H9 (cell line): ENCODE measurements around the gene ST14. TPM values are rescaled to one million over a fixed set of nuclear protein-coding genes. Genes with fewer than 3 reads are reported as not detected.

ENCODE experiments used
- DNase-seq: peaks from one replicate; pipeline ENCODE4 v3.0.0-alpha.2; 2017
- H2AFZ ChIP-seq: one replicate; pipeline ENCODE4 v1.6.1; 2013; ENCODE audit warnings: mild to moderate bottlenecking, low read length, control low read depth, moderate library complexity
- H2AK5ac ChIP-seq: 2 replicates; pipeline ENCODE4 v1.6.1; 2013; ENCODE audit warnings: low read length, control low read depth, mixed read lengths; ENCODE audit not compliant: insufficient read length
- H2BK120ac ChIP-seq: one replicate; pipeline ENCODE4 v1.6.1; 2013; ENCODE audit warnings: low read depth, mild to moderate bottlenecking, low read length, control low read depth, inconsistent platforms; ENCODE audit not compliant: poor library complexity, severe bottlenecking
- H2BK12ac ChIP-seq: 2 replicates; pipeline ENCODE4 v1.6.1; 2013; ENCODE audit warnings: low read length, control low read depth, mixed read lengths, low read depth; ENCODE audit not compliant: insufficient read length
- H2BK15ac ChIP-seq: 2 replicates; pipeline ENCODE4 v1.6.1; 2013; ENCODE audit warnings: low read depth, low read length, control low read depth
- H2BK20ac ChIP-seq: one replicate; pipeline ENCODE4 v1.6.1; 2013; ENCODE audit warnings: low read depth, mild to moderate bottlenecking, low read length, control low read depth, inconsistent platforms; ENCODE audit not compliant: poor library complexity, severe bottlenecking
- H2BK5ac ChIP-seq: 2 replicates; pipeline ENCODE4 v1.6.1; 2013; ENCODE audit warnings: low read length, control low read depth, mixed read lengths; ENCODE audit not compliant: insufficient read length
- H3K14ac ChIP-seq: 2 replicates; pipeline ENCODE4 v1.6.1; 2013; ENCODE audit warnings: low read length, control low read depth; ENCODE audit not compliant: insufficient read depth
- H3K18ac ChIP-seq: 2 replicates; pipeline ENCODE4 v1.6.1; 2013; ENCODE audit warnings: low read depth, mild to moderate bottlenecking, mixed read lengths, low read length, control low read depth; ENCODE audit not compliant: insufficient read length
- H3K23ac ChIP-seq: 2 replicates; pipeline ENCODE4 v1.6.1; 2013; ENCODE audit warnings: low read length, control low read depth, mixed read lengths, low read depth; ENCODE audit not compliant: insufficient read length
- H3K23me2 ChIP-seq: 2 replicates; pipeline ENCODE4 v1.6.1; 2013; ENCODE audit warnings: low read depth, mild to moderate bottlenecking, mixed read lengths, low read length, control low read depth; ENCODE audit not compliant: insufficient read length, poor library complexity, severe bottlenecking
- H3K27ac ChIP-seq: 2 replicates; pipeline ENCODE4 v1.5.1; 2013; ENCODE audit warnings: low read length, control low read depth, mixed read lengths, low read depth; ENCODE audit not compliant: insufficient read length
- H3K27me3 ChIP-seq: 2 replicates; pipeline ENCODE4 v1.6.1; 2013; ENCODE audit warnings: low read length, control low read depth, inconsistent platforms; ENCODE audit not compliant: insufficient read depth
- H3K4ac ChIP-seq: 2 replicates; pipeline ENCODE4 v1.6.1; 2013; ENCODE audit warnings: low read depth, mild to moderate bottlenecking, control low read depth, inconsistent platforms, low read length, moderate library complexity
- H3K4me1 ChIP-seq: 2 replicates; pipeline ENCODE4 v1.6.1; 2013; ENCODE audit warnings: low read length, control low read depth, inconsistent platforms; ENCODE audit not compliant: insufficient read depth
- H3K4me2 ChIP-seq: 2 replicates; pipeline ENCODE4 v1.6.1; 2013; ENCODE audit warnings: low read length, control low read depth, mixed read lengths; ENCODE audit not compliant: insufficient read length, insufficient read depth
- H3K56ac ChIP-seq: 2 replicates; pipeline ENCODE4 v1.6.1; 2013; ENCODE audit warnings: low read depth, mild to moderate bottlenecking, mixed read lengths, low read length, control low read depth; ENCODE audit not compliant: insufficient read length
- H3K79me1 ChIP-seq: 2 replicates; pipeline ENCODE4 v1.6.1; 2013; ENCODE audit warnings: low read depth, mild to moderate bottlenecking, moderate library complexity, low read length, control low read depth, inconsistent platforms; ENCODE audit not compliant: insufficient read depth, poor library complexity, severe bottlenecking
- H3K79me2 ChIP-seq: 2 replicates; pipeline ENCODE4 v1.6.1; 2013; ENCODE audit warnings: low read length, control low read depth, inconsistent platforms; ENCODE audit not compliant: insufficient read depth
- H3K9ac ChIP-seq: 2 replicates; pipeline ENCODE4 v1.6.1; 2013; ENCODE audit warnings: low read length, control low read depth, mixed read lengths; ENCODE audit not compliant: insufficient read length; ENCODE audit errors: extremely low read depth
- H3K9me3 ChIP-seq: one replicate; pipeline ENCODE4 v1.6.1; 2013; ENCODE audit warnings: low read depth, low read length, inconsistent platforms; ENCODE audit not compliant: control insufficient read depth
- H3T11ph ChIP-seq: one replicate; pipeline ENCODE4 v1.6.1; 2013; ENCODE audit warnings: mild to moderate bottlenecking, low read length, control low read depth, inconsistent platforms
- H4K20me1 ChIP-seq: one replicate; pipeline ENCODE4 v1.6.1; 2013; ENCODE audit not compliant: control insufficient read depth, insufficient read length, insufficient read depth
- H4K5ac ChIP-seq: 2 replicates; pipeline ENCODE4 v1.6.1; 2013; ENCODE audit warnings: low read depth, mild to moderate bottlenecking, mixed read lengths, low read length, control low read depth; ENCODE audit not compliant: insufficient read length
- H4K8ac ChIP-seq: replicated peaks from 2 replicates; pipeline ENCODE4 v1.6.1; 2013; ENCODE audit warnings: low read length, control low read depth, mixed read lengths, low read depth; ENCODE audit not compliant: insufficient read length
- H4K91ac ChIP-seq: 2 replicates; pipeline ENCODE4 v1.6.1; 2013; ENCODE audit warnings: low read depth, mild to moderate bottlenecking, moderate library complexity, mixed read lengths, low read length, control low read depth; ENCODE audit not compliant: insufficient read length
- H3K27ac Mint-ChIP-seq, 3 experiments: 2 replicates in 2 of 3; 3 replicates in 1 of 3; pipeline ENCODE4 v1.8.0; 2020 to 2021; ENCODE audit warnings: mixed read lengths in 3 of 3, mild to moderate bottlenecking in 1 of 3, moderate library complexity in 1 of 3
- H3K27me3 Mint-ChIP-seq: 2 replicates; pipeline ENCODE4 v1.8.0; 2021; ENCODE audit warnings: low read depth, mild to moderate bottlenecking, moderate library complexity, mixed read lengths
- H3K36me3 Mint-ChIP-seq, 3 experiments: 2 replicates in 2 of 3; 3 replicates in 1 of 3; pipeline ENCODE4 v1.8.0; 2020 to 2021; ENCODE audit warnings: low read depth in 3 of 3, mixed read lengths in 3 of 3; ENCODE audit not compliant: insufficient read depth in 1 of 3
- H3K4me1 Mint-ChIP-seq, 2 experiments: 2 replicates each; pipeline ENCODE4 v1.8.0; 2020; ENCODE audit warnings: mixed read lengths in 2 of 2
- H3K4me3 Mint-ChIP-seq, 2 experiments: 2 replicates in 1 of 2; 3 replicates in 1 of 2; pipeline ENCODE4 v1.8.0; 2020 to 2021; ENCODE audit warnings: mild to moderate bottlenecking in 2 of 2, mixed read lengths in 2 of 2, moderate library complexity in 1 of 2
- H3K9me3 Mint-ChIP-seq, 2 experiments: 2 replicates in 1 of 2; 3 replicates in 1 of 2; pipeline ENCODE4 v1.8.0; 2020; ENCODE audit warnings: mild to moderate bottlenecking in 2 of 2, mixed read lengths in 2 of 2, moderate library complexity in 1 of 2
- WGBS: extraction: QIAGEN DNeasy Blood & Tissue Kit; methylation state at CpG from one replicate; pipeline ENCODE4 v1.1.7; 2013; ENCODE audit warnings: missing lambda C conversion rate, low lambda C conversion rate, mixed read lengths; ENCODE audit not compliant: insufficient read length; ENCODE audit errors: extremely low coverage; 5-methylcytosine and 5-hydroxymethylcytosine counted together
- total RNA-seq: library from RNA; stranded (reverse); gene quantifications from 2 replicates; pipeline ENCODE4 v1.2.1, GENCODE V29; 2021
- TF ChIP-seq, protein P1 (sequence below): fragments of 200-600 bp; sonication (generic); conservative IDR thresholded peaks from 3 replicates; pipeline ENCODE4 v1.8.0; 2021; ENCODE audit warnings: antibody characterized with exemption, mild to moderate bottlenecking

The ST14 gene
- total RNA-seq, 1 experiment from 2014 or later: 22.4 TPM

- Histone ChIP-seq H2BK20ac (no peak overlapping the region), H4K5ac (no peak overlapping the region), H3K27ac (no peak overlapping the region), H2BK5ac (no peak overlapping the region), H4K8ac (no peak overlapping the region), H3K23ac (no peak overlapping the region), H2BK120ac (no peak overlapping the region), H3K79me1 (no peaks in the 10 kb centered on the region), H2AFZ (no peak overlapping the region), H4K91ac (no peak overlapping the region), H3K56ac (no peak overlapping the region), H3T11ph (no peak overlapping the region), H3K18ac (no peak overlapping the region), H3K4me1 (no peaks in the 10 kb centered on the region; the same call in 1 of the 2 replicates), H3K79me2 (no peaks in the 10 kb centered on the region), H3K23me2 (no peaks in the 10 kb centered on the region), H3K4ac (no peak overlapping the region), H2BK12ac (no peak overlapping the region), H2BK15ac (no peak overlapping the region), H3K27me3 (no peaks in the 10 kb centered on the region), H3K4me2 (no peak overlapping the region), H2AK5ac (no peak overlapping the region), H3K9ac (no peak overlapping the region), H3K9me3 (no peaks in the 10 kb centered on the region), H3K14ac (no peak overlapping the region; the same call in 1 of the 2 replicates), H4K20me1 (peaks cover 2% of the 10 kb centered on the region)
- WGBS: no CpG with 5 or more reads among the region's 19 CpGs
- no peak for DNase-seq
- H3K27me3 Mint-ChIP-seq: no peaks in the 10 kb centered on the region
- TF ChIP-seq, protein P1, sequence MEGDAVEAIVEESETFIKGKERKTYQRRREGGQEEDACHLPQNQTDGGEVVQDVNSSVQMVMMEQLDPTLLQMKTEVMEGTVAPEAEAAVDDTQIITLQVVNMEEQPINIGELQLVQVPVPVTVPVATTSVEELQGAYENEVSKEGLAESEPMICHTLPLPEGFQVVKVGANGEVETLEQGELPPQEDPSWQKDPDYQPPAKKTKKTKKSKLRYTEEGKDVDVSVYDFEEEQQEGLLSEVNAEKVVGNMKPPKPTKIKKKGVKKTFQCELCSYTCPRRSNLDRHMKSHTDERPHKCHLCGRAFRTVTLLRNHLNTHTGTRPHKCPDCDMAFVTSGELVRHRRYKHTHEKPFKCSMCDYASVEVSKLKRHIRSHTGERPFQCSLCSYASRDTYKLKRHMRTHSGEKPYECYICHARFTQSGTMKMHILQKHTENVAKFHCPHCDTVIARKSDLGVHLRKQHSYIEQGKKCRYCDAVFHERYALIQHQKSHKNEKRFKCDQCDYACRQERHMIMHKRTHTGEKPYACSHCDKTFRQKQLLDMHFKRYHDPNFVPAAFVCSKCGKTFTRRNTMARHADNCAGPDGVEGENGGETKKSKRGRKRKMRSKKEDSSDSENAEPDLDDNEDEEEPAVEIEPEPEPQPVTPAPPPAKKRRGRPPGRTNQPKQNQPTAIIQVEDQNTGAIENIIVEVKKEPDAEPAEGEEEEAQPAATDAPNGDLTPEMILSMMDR: no peak
- no peak overlapping the region; a peak in 1 of 7 replicates for H3K27ac Mint-ChIP-seq
- no peaks in the 10 kb centered on the region; a peak in 1 of 5 replicates for H3K9me3 Mint-ChIP-seq
- H3K4me1 Mint-ChIP-seq: peaks cover 15 to 18% of the 10 kb centered on the region in 2 experiments
- no peak overlapping the region for H3K4me3 Mint-ChIP-seq
- peaks cover 0 to 4% (median 0%) of the 10 kb centered on the region in 3 experiments; a peak in 2 of 7 replicates for H3K36me3 Mint-ChIP-seq
Measured at GRCh38 chr11:130220311-130221035, 60.9 kb downstream of the ST14 start.
